Tibial nerve (tissue), 3 donors: Measurements from ENCODE around the gene RNF212B.

Source experiments
- CTCF ChIP-seq, 5 experiments: fragments of 200-600 bp in 3 of 5; fragments of 450-650 bp in 2 of 5; sonication (generic) in 3 of 5; IDR thresholded peaks; one replicate each; pipeline ENCODE4 v1.5.1; 2016 to 2019; ENCODE audit warnings: antibody characterized with exemption in 5 of 5, mild to moderate bottlenecking in 3 of 5, moderate library complexity in 2 of 5
- POLR2A ChIP-seq, 2 donors: fragments of 450-650 bp; IDR thresholded peaks; one replicate each; pipeline ENCODE4 v1.6.1; 2017; ENCODE audit warnings: antibody characterized with exemption in 2 of 2, mild to moderate bottlenecking in 2 of 2, moderate library complexity in 2 of 2

- no peak for TF ChIP-seq CTCF (IDR thresholded peaks at IDR 0.05)
- no peak for TF ChIP-seq POLR2A (IDR thresholded peaks at IDR 0.05)
These were observed 27.9 kb upstream of the RNF212B start for GRCh38 chr14:23209651-23210423.
